Measurements from ENCODE around the gene KL.

The KL gene

GRCh38 chr13:32984857-32985626 lies 31.2 kb upstream of the KL start:
- H3K27me3 ChIP-seq, result no peaks in the 10 kb centered on the region
- TF ChIP-seq, protein P1, sequence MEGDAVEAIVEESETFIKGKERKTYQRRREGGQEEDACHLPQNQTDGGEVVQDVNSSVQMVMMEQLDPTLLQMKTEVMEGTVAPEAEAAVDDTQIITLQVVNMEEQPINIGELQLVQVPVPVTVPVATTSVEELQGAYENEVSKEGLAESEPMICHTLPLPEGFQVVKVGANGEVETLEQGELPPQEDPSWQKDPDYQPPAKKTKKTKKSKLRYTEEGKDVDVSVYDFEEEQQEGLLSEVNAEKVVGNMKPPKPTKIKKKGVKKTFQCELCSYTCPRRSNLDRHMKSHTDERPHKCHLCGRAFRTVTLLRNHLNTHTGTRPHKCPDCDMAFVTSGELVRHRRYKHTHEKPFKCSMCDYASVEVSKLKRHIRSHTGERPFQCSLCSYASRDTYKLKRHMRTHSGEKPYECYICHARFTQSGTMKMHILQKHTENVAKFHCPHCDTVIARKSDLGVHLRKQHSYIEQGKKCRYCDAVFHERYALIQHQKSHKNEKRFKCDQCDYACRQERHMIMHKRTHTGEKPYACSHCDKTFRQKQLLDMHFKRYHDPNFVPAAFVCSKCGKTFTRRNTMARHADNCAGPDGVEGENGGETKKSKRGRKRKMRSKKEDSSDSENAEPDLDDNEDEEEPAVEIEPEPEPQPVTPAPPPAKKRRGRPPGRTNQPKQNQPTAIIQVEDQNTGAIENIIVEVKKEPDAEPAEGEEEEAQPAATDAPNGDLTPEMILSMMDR (IDR thresholded peaks at IDR 0.05), result no peak
- no peaks in the 10 kb centered on the region for H3K4me1 ChIP-seq (ENCODE audit: control insufficient read depth in 1 of 2, insufficient read depth in 1 of 2, low read depth in 1 of 2, low read length in 1 of 2)
- H3K9me3 ChIP-seq, result no peaks in the 10 kb centered on the region
- H3K4me3 ChIP-seq (ENCODE audit: low read depth in 1 of 2, low read length in 1 of 2), result no peak overlapping the region
- no peaks in the 10 kb centered on the region for H3K36me3 ChIP-seq
- no peak overlapping the region for H3K27ac ChIP-seq

- H3K4me3 ChIP-seq (ENCODE audit: low read depth in 1 of 2, low read length in 1 of 2), result no peak overlapping the region
- H3K27me3 ChIP-seq, result no peaks in the 10 kb centered on the region
- TF ChIP-seq, protein P1 (IDR thresholded peaks at IDR 0.05), result no peak
- H3K9me3 ChIP-seq, result no peaks in the 10 kb centered on the region
- H3K27ac ChIP-seq, result no peak overlapping the region
- H3K36me3 ChIP-seq, result no peaks in the 10 kb centered on the region
- no peaks in the 10 kb centered on the region for H3K4me1 ChIP-seq (ENCODE audit: control insufficient read depth in 1 of 2, insufficient read depth in 1 of 2, low read depth in 1 of 2, low read length in 1 of 2)
Observed at GRCh38 chr13:32986552-32986951, 29.7 kb upstream of the KL start.

DNA sequence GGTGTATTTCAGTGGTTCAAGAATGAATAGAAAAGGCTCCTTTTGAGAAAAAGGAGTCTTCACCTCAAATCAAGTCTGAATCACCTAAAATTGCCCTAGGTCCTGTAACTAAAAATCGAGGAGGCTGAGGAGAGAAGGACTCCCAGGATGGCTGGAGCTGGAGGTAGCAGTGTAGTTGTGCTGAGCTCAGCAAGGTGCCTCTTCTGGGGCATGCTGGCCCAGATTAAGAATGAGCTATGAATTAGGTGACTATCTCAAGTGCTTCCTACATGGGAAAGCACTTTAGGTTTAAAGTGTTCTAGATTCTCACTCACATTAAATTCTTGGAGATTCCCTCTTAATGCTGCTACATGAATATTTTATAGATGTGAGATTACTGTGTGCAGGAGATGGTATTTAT lies 28.8 kb upstream of the KL start:
- H3K27me3 ChIP-seq, result no peaks in the 10 kb centered on the region
- H3K36me3 ChIP-seq, result no peaks in the 10 kb centered on the region
- no peaks in the 10 kb centered on the region for H3K9me3 ChIP-seq
- TF ChIP-seq, protein P1 (IDR thresholded peaks at IDR 0.05), result no peak
- no peaks in the 10 kb centered on the region for H3K4me1 ChIP-seq (ENCODE audit: control insufficient read depth in 1 of 2, insufficient read depth in 1 of 2, low read depth in 1 of 2, low read length in 1 of 2)
- H3K4me3 ChIP-seq (ENCODE audit: low read depth in 1 of 2, low read length in 1 of 2), result no peak overlapping the region
- no peak overlapping the region for H3K27ac ChIP-seq

DNA sequence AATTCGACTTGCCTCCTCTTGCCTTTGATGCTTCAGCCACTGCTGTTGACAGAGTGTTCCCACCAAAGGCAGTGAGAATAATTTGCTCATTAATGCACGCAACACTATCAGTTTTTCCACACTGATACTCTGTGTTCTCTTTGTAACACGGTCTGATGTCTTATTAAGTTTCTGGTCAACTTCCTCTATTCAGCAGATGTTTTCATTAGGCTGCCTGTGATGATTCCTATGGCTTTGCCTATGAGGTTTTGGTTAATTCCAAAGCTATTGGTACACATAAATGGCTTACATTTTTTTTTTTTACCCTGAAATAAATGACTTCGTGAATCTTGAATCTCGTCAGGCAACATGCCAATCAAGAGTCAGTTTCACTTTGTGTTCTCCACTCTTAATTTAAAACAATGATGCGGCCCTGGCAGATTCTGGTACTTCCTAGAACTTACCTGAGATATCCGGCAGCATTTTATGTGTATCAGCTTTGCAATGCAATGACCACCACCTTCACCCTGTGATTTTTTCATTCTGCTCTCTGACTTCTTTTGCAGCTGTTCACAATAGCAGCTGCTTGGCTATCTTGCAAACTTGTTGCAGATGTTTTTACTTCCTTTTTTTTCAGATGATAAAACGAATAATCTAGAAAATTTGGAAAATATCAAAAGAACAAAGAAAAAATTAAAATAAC lies 27.5 kb upstream of the KL start:
- Histone ChIP-seq H3K27me3 (no peaks in the 10 kb centered on the region), H3K36me3 (no peaks in the 10 kb centered on the region), H3K27ac (no peak overlapping the region), H3K9me3 (no peaks in the 10 kb centered on the region), H3K4me3 (ENCODE audit: low read depth in 1 of 2, low read length in 1 of 2) (no peak overlapping the region), H3K4me1 (ENCODE audit: control insufficient read depth in 1 of 2, insufficient read depth in 1 of 2, low read depth in 1 of 2, low read length in 1 of 2) (no peaks in the 10 kb centered on the region)
- TF ChIP-seq, protein P1 (IDR thresholded peaks at IDR 0.05), result no peak

- no peaks in the 10 kb centered on the region for H3K36me3 ChIP-seq
- no peak overlapping the region for H3K4me3 ChIP-seq (ENCODE audit: low read depth in 1 of 2, low read length in 1 of 2)
- H3K27me3 ChIP-seq, result no peaks in the 10 kb centered on the region
- H3K27ac ChIP-seq, result no peak overlapping the region
- TF ChIP-seq, protein P1 (IDR thresholded peaks at IDR 0.05), result no peak
- H3K9me3 ChIP-seq, result no peaks in the 10 kb centered on the region
- no peaks in the 10 kb centered on the region for H3K4me1 ChIP-seq (ENCODE audit: control insufficient read depth in 1 of 2, insufficient read depth in 1 of 2, low read depth in 1 of 2, low read length in 1 of 2)
Observed at GRCh38 chr13:32989290-32989667, 26.9 kb upstream of the KL start.
